ENCODE data around the gene ESYT2. TPM values are rescaled to one million over a fixed set of nuclear protein-coding genes. Genes with fewer than 3 reads are reported as not detected.

Gene ESYT2
- total and polyA plus RNA-seq, 8 donors: 8.1 to 31.8 (median 27.3) TPM

GRCh38 chr7:158707610-158708009 lies 121.7 kb downstream of the ESYT2 start:
- Histone ChIP-seq H3K4me3 (no peak overlapping the region), H3K36me3 (no peaks in the 10 kb centered on the region), H3K27ac (no peak overlapping the region), H3K9me3 (no peaks in the 10 kb centered on the region), H3K4me1 (peaks cover 0 to 5% (median 0%) of the 10 kb centered on the region in 3 donors), H3K27me3 (no peaks in the 10 kb centered on the region)
- FAIRE-seq (no peak), ATAC-seq (no peak), DNase-seq (no peak)
- TF ChIP-seq CTCF (IDR thresholded peaks at IDR 0.05): no peak
- intact Hi-C loops (cut with DNase I): no loop called here
- 66 to 76% methylated on average over 4 of the region's 4 CpGs for WGBS, 2 donors

GRCh38 chr7:158706710-158707590 lies 122.4 kb downstream of the ESYT2 start:
- DNase-seq (peak in 2 of 6 donors; percentile 40 to 72), FAIRE-seq (no peak), ATAC-seq (no peak)
- H3K4me1 ChIP-seq: peaks cover 0 to 5% (median 0%) of the 10 kb centered on the region in 3 donors
- TF ChIP-seq CTCF (IDR thresholded peaks at IDR 0.05): no peak
- H3K27me3 ChIP-seq: no peaks in the 10 kb centered on the region
- H3K9me3 ChIP-seq: no peaks in the 10 kb centered on the region
- H3K36me3 ChIP-seq: no peaks in the 10 kb centered on the region
- intact Hi-C loops (cut with DNase I): no loop called here
- WGBS, 2 donors: 95 to 96% methylated on average over 28 to 29 of the region's 29 CpGs
- H3K4me3 ChIP-seq: no peak overlapping the region
- no peak overlapping the region for H3K27ac ChIP-seq

GRCh38 chr7:158706273-158706704 lies 123.0 kb downstream of the ESYT2 start:
- intact Hi-C loops (cut with DNase I): no loop called here
- 77 to 84% methylated on average over 5 of the region's 5 CpGs for WGBS, 2 donors
- ATAC-seq (no peak), FAIRE-seq (no peak), DNase-seq (no peak)
- H3K36me3 ChIP-seq: no peaks in the 10 kb centered on the region
- H3K4me3 ChIP-seq: no peak overlapping the region
- TF ChIP-seq CTCF (IDR thresholded peaks at IDR 0.05): no peak
- H3K9me3 ChIP-seq: no peaks in the 10 kb centered on the region
- H3K4me1 ChIP-seq: peaks cover 0 to 5% (median 0%) of the 10 kb centered on the region in 3 donors
- H3K27me3 ChIP-seq: no peaks in the 10 kb centered on the region
- no peak overlapping the region for H3K27ac ChIP-seq

GRCh38 chr7:158705234-158705850 lies 124.0 kb downstream of the ESYT2 start:
- H3K4me1 ChIP-seq: peaks cover 0 to 5% (median 0%) of the 10 kb centered on the region in 3 donors
- no peaks in the 10 kb centered on the region for H3K36me3 ChIP-seq
- no peaks in the 10 kb centered on the region for H3K9me3 ChIP-seq
- ATAC-seq: peak in 2 of 4 donors; percentile 6 to 11
- H3K27me3 ChIP-seq: no peaks in the 10 kb centered on the region
- 3 to 5% methylated on average over 21 to 22 of the region's 22 CpGs for whole genome bisulfite sequencing, 2 donors
- peak overlapping the region; percentile 52 to 87 (median 78) for H3K4me3 ChIP-seq
- H3K27ac ChIP-seq: peak overlapping the region; percentile 59 to 90 (median 75)
- TF ChIP-seq CTCF (IDR thresholded peaks at IDR 0.05): no peak
- intact Hi-C loops (cut with DNase I): no loop called here
- DNase-seq: no peak
- FAIRE-seq: no peak

Data from pancreas (tissue), 10 donors.